WTC11 (cell line): ENCODE data around the gene CLSTN2. TPM values are rescaled to one million over a fixed set of nuclear protein-coding genes. Genes with fewer than 3 reads are reported as not detected.

Experiments used
- ATAC-seq: fragments of 200-7000 bp; cut with Tn5 transposase; 2 replicates; pipeline ENCODE4 v1.10.0; 2021; ENCODE audit warnings: mild to moderate bottlenecking, moderate library complexity
- CTCF ChIA-PET: fragments of 300-600 bp; sonication (Branson Sonifier 250); formaldehyde crosslinking; loops from one replicate; lab custom pipeline; 2021; ENCODE audit warnings: antibody characterized with exemption; lab: Charles Lee
- POLR2A ChIA-PET: fragments of 350-600 bp; sonication (Branson Sonifier 250); formaldehyde crosslinking; loops from one replicate; lab custom pipeline; 2021; ENCODE audit warnings: antibody characterized with exemption; lab: Charles Lee
- DNase-seq: peaks from one replicate; pipeline ENCODE4 v3.0.0; 2021; ENCODE audit warnings: low spot score
- H3K27ac Mint-ChIP-seq: 2 replicates; pipeline ENCODE4 v1.8.0; 2021; ENCODE audit warnings: mixed read lengths
- H3K27me3 Mint-ChIP-seq: 2 replicates; pipeline ENCODE4 v1.8.0; 2021; ENCODE audit warnings: low read depth, mild to moderate bottlenecking, moderate library complexity, mixed read lengths
- H3K36me3 Mint-ChIP-seq: 2 replicates; pipeline ENCODE4 v1.8.0; 2021; ENCODE audit warnings: mixed read lengths
- H3K4me1 Mint-ChIP-seq: 2 replicates; pipeline ENCODE4 v1.8.0; 2022; ENCODE audit warnings: mixed read lengths
- H3K4me3 Mint-ChIP-seq: 2 replicates; pipeline ENCODE4 v1.8.0; 2021; ENCODE audit warnings: mild to moderate bottlenecking, moderate library complexity, mixed read lengths
- H3K9me3 Mint-ChIP-seq: 2 replicates; pipeline ENCODE4 v1.8.0; 2021; ENCODE audit warnings: mixed read lengths
- GABPB1 ChIP-seq: sonication (generic); formaldehyde crosslinking; IDR thresholded peaks from 2 replicates; pipeline ENCODE4 v1.8.1; 2023; ENCODE audit warnings: mild to moderate bottlenecking, missing genetic modification reagents
- GRHL2 ChIP-seq: fragments of 250-450 bp; sonication (Bioruptor Pico); IDR thresholded peaks from 2 replicates; pipeline ENCODE4 v1.8.0; 2022; ENCODE audit warnings: mild to moderate bottlenecking, moderate library complexity; ENCODE audit not compliant: insufficient replicate concordance, severe bottlenecking
- IRF1 ChIP-seq: sonication (generic); formaldehyde crosslinking; IDR thresholded peaks from 2 replicates; pipeline ENCODE4 v1.8.0; 2023; ENCODE audit warnings: missing genetic modification reagents
- JAZF1 ChIP-seq: fragments of 250-450 bp; sonication (Bioruptor Pico); IDR thresholded peaks from 2 replicates; pipeline ENCODE4 v1.9.0; 2021; ENCODE audit warnings: moderate library complexity, mild to moderate bottlenecking, inconsistent platforms
- NFE2L1 ChIP-seq: sonication (generic); formaldehyde crosslinking; IDR thresholded peaks from 2 replicates; pipeline ENCODE4 v1.8.1; 2023; ENCODE audit warnings: missing genetic modification reagents
- NR3C1 ChIP-seq: sonication (generic); formaldehyde crosslinking; conservative IDR thresholded peaks from 2 replicates; pipeline ENCODE4 v1.8.1; 2023; ENCODE audit warnings: low read depth, mild to moderate bottlenecking, missing genetic modification reagents
- PRRX2 ChIP-seq: fragments of 250-450 bp; sonication (Bioruptor Pico); IDR thresholded peaks from 2 replicates; pipeline ENCODE4 v1.8.0; 2021; ENCODE audit warnings: mild to moderate bottlenecking
- RELA ChIP-seq: sonication (generic); formaldehyde crosslinking; IDR thresholded peaks from 2 replicates; pipeline ENCODE4 v1.8.1; 2022; ENCODE audit warnings: missing genetic modification reagents, mild to moderate bottlenecking, borderline replicate concordance
- SP1 ChIP-seq: sonication (generic); formaldehyde crosslinking; conservative IDR thresholded peaks from 2 replicates; pipeline ENCODE4 v1.8.1; 2022; ENCODE audit warnings: missing genetic modification reagents
- TCF7 ChIP-seq: sonication (generic); formaldehyde crosslinking; IDR thresholded peaks from 2 replicates; pipeline ENCODE4 v1.8.0; 2022; ENCODE audit warnings: mild to moderate bottlenecking, low read depth, missing genetic modification reagents, moderate library complexity
- ZMAT4 ChIP-seq: fragments of 250-450 bp; sonication (Bioruptor Pico); IDR thresholded peaks from 2 replicates; pipeline ENCODE4 v1.9.0; 2021; ENCODE audit warnings: mild to moderate bottlenecking
- ZNF138 ChIP-seq: sonication (generic); formaldehyde crosslinking; conservative IDR thresholded peaks from 2 replicates; pipeline ENCODE4 v1.8.1; 2022; ENCODE audit warnings: mild to moderate bottlenecking, moderate library complexity, missing genetic modification reagents
- ZNF416 ChIP-seq: fragments of 250-450 bp; sonication (Bioruptor Pico); IDR thresholded peaks from 2 replicates; pipeline ENCODE4 v1.9.0; 2021; ENCODE audit warnings: mild to moderate bottlenecking, inconsistent platforms
- total RNA-seq: library from RNA; stranded (reverse); gene quantifications from 3 replicates; pipeline ENCODE4 v1.2.3, GENCODE V29; 2021
- TF ChIP-seq, protein P1 (sequence below): sonication (generic); formaldehyde crosslinking; IDR thresholded peaks from 2 replicates; pipeline ENCODE4 v1.8.1; 2023; ENCODE audit warnings: mild to moderate bottlenecking, missing genetic modification reagents, moderate library complexity
- TF ChIP-seq, protein P2 (sequence below): fragments of 250-450 bp; sonication (Bioruptor Pico); conservative IDR thresholded peaks from 2 replicates; pipeline ENCODE4 v1.9.0; 2021; ENCODE audit warnings: mild to moderate bottlenecking
- TF ChIP-seq, protein P3 (sequence below): sonication (generic); formaldehyde crosslinking; IDR thresholded peaks from 2 replicates; pipeline ENCODE4 v1.8.1; 2022; ENCODE audit warnings: mild to moderate bottlenecking, moderate library complexity, missing genetic modification reagents
- TF ChIP-seq, protein P4 (sequence below): sonication (generic); formaldehyde crosslinking; IDR thresholded peaks from 2 replicates; pipeline ENCODE4 v1.8.0; 2022; ENCODE audit warnings: mild to moderate bottlenecking, missing genetic modification reagents
- TF ChIP-seq, protein P5 (sequence below): fragments of 250-450 bp; sonication (Bioruptor Pico); IDR thresholded peaks from 2 replicates; pipeline ENCODE4 v1.9.0; 2021; ENCODE audit warnings: moderate library complexity, mild to moderate bottlenecking, inconsistent platforms, borderline replicate concordance
- TF ChIP-seq, protein P6 (sequence below): sonication (generic); formaldehyde crosslinking; IDR thresholded peaks from 2 replicates; pipeline ENCODE4 v1.8.1; 2023; ENCODE audit warnings: mild to moderate bottlenecking, missing genetic modification reagents
- TF ChIP-seq, protein P7 (sequence below): fragments of 250-450 bp; sonication (Bioruptor Pico); IDR thresholded peaks from 2 replicates; pipeline ENCODE4 v1.8.0; 2021; ENCODE audit warnings: mild to moderate bottlenecking
- TF ChIP-seq, protein P8 (sequence below): sonication (generic); formaldehyde crosslinking; IDR thresholded peaks from 2 replicates; pipeline ENCODE4 v1.8.0; 2022; ENCODE audit warnings: mild to moderate bottlenecking, missing genetic modification reagents

Gene CLSTN2
- total RNA-seq, 1 experiment from 2014 or later, result 0.35 TPM

- TF ChIP-seq, protein P1, sequence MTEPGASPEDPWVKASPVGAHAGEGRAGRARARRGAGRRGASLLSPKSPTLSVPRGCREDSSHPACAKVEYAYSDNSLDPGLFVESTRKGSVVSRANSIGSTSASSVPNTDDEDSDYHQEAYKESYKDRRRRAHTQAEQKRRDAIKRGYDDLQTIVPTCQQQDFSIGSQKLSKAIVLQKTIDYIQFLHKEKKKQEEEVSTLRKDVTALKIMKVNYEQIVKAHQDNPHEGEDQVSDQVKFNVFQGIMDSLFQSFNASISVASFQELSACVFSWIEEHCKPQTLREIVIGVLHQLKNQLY, result no peak
- TF ChIP-seq IRF1 (CRISPR knock-in tag) (no peak), ZMAT4 (CRISPR knock-in tag) (no peak), GABPB1 (CRISPR knock-in tag) (no peak), JAZF1 (CRISPR knock-in tag) (no peak), GRHL2 (CRISPR knock-in tag) (no peak), SP1 (CRISPR knock-in tag) (no peak)
- TF ChIP-seq, protein P2, sequence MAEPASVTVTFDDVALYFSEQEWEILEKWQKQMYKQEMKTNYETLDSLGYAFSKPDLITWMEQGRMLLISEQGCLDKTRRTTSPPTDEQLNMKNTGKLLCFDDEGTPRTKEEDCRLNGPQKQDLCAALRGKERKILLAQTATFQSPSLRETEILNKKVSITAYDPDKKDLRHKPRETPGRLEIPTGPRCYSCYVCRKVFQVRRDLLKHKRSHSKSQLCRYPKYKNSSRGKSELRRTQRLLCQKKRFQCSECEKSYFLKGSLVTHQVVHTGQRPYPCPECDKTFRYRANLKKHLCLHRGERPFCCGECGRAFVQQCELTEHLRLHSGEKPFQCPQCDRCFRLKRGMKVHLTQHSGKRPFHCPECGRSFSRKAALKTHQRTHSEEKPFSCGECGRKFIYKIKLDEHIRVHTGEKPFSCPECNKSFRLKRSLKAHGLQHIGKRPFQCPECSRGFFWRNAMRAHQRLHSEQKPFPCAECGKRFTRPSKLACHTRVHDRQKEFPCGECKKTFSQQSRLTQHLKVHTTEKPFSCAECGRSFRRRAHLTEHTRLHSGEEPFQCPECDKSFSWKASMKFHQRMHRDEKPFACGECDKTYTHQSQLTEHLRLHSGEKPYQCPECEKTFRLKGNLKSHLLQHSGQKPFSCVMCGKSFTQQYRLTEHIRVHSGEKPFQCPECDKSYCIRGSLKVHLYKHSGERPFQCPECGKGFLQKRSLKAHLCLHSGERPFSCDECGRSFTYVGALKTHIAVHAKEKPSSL (CRISPR knock-in tag), result no peak
- TF ChIP-seq, protein P3, sequence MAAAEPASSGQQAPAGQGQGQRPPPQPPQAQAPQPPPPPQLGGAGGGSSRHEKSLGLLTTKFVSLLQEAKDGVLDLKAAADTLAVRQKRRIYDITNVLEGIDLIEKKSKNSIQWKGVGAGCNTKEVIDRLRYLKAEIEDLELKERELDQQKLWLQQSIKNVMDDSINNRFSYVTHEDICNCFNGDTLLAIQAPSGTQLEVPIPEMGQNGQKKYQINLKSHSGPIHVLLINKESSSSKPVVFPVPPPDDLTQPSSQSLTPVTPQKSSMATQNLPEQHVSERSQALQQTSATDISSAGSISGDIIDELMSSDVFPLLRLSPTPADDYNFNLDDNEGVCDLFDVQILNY (CRISPR knock-in tag), result no peak
- TF ChIP-seq, protein P4, sequence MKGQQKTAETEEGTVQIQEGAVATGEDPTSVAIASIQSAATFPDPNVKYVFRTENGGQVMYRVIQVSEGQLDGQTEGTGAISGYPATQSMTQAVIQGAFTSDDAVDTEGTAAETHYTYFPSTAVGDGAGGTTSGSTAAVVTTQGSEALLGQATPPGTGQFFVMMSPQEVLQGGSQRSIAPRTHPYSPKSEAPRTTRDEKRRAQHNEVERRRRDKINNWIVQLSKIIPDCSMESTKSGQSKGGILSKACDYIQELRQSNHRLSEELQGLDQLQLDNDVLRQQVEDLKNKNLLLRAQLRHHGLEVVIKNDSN (CRISPR knock-in tag), result no peak
- TF ChIP-seq, all 79 proteins: peak for 0
- Mint-ChIP-seq H3K4me1 (no peaks in the 10 kb centered on the region), H3K9me3 (no peaks in the 10 kb centered on the region), H3K27ac (no peak overlapping the region), H3K4me3 (no peak overlapping the region), H3K27me3 (no peaks in the 10 kb centered on the region), H3K36me3 (no peaks in the 10 kb centered on the region)
- POLR2A ChIA-PET, result no interaction called here
- ATAC-seq (no peak), DNase-seq (no peak)
- CTCF ChIA-PET, result interaction anchor here (1.2 kb wide), 1 partner anchor 20 kb away, joined by 4 read pairs; no protein-coding TSS in a partner anchor
These were observed 213.0 kb downstream of the CLSTN2 start for GRCh38 chr3:140147965-140148490.

DNA sequence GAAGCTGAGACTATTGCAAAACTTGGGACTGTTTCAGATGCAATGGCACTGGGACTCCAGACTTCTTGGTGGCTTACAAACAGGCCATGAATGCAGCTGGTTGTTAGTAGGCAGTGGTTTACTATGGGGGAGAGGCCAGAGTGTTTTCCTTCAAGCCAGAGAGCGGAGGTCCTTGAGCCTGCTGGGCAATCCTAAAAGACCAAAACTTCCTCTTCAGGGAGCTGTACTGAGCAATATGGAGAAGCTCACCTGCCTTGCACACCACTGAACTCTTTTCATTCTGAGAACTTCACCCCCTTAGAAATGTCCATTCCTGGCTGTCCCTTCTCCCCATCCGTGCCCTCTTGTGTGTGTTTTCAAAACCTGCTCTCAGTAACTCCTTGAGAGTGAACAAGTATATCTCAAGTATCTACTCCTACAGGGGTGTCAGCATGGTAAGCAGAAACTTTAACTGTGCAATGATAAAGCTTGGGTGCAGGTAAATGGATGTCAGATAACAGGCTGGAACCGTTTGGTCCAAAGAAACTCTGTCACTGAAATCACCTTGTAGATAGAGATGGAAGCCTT lies 213.9 kb downstream of the CLSTN2 start:
- Mint-ChIP-seq H3K27me3 (no peaks in the 10 kb centered on the region), H3K9me3 (no peaks in the 10 kb centered on the region), H3K27ac (no peak overlapping the region), H3K4me3 (no peak overlapping the region), H3K4me1 (no peaks in the 10 kb centered on the region), H3K36me3 (no peaks in the 10 kb centered on the region)
- TF ChIP-seq GABPB1 (CRISPR knock-in tag) (no peak), NR3C1 (no peak), RELA (CRISPR knock-in tag) (no peak), ZNF138 (CRISPR knock-in tag) (no peak), ZNF416 (CRISPR knock-in tag) (no peak), NFE2L1 (CRISPR knock-in tag) (no peak), TCF7 (no peak), PRRX2 (no peak)
- TF ChIP-seq, protein P5, sequence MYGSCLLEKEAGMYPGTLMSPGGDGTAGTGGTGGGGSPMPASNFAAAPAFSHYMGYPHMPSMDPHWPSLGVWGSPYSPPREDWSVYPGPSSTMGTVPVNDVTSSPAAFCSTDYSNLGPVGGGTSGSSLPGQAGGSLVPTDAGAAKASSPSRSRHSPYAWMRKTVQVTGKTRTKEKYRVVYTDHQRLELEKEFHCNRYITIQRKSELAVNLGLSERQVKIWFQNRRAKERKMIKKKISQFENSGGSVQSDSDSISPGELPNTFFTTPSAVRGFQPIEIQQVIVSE (CRISPR knock-in tag), result no peak
- TF ChIP-seq, protein P6, sequence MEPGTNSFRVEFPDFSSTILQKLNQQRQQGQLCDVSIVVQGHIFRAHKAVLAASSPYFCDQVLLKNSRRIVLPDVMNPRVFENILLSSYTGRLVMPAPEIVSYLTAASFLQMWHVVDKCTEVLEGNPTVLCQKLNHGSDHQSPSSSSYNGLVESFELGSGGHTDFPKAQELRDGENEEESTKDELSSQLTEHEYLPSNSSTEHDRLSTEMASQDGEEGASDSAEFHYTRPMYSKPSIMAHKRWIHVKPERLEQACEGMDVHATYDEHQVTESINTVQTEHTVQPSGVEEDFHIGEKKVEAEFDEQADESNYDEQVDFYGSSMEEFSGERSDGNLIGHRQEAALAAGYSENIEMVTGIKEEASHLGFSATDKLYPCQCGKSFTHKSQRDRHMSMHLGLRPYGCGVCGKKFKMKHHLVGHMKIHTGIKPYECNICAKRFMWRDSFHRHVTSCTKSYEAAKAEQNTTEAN (CRISPR knock-in tag), result no peak
- TF ChIP-seq, protein P7, sequence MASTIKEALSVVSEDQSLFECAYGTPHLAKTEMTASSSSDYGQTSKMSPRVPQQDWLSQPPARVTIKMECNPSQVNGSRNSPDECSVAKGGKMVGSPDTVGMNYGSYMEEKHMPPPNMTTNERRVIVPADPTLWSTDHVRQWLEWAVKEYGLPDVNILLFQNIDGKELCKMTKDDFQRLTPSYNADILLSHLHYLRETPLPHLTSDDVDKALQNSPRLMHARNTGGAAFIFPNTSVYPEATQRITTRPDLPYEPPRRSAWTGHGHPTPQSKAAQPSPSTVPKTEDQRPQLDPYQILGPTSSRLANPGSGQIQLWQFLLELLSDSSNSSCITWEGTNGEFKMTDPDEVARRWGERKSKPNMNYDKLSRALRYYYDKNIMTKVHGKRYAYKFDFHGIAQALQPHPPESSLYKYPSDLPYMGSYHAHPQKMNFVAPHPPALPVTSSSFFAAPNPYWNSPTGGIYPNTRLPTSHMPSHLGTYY (CRISPR knock-in tag), result no peak
- TF ChIP-seq, protein P1, result no peak
- TF ChIP-seq, protein P8, sequence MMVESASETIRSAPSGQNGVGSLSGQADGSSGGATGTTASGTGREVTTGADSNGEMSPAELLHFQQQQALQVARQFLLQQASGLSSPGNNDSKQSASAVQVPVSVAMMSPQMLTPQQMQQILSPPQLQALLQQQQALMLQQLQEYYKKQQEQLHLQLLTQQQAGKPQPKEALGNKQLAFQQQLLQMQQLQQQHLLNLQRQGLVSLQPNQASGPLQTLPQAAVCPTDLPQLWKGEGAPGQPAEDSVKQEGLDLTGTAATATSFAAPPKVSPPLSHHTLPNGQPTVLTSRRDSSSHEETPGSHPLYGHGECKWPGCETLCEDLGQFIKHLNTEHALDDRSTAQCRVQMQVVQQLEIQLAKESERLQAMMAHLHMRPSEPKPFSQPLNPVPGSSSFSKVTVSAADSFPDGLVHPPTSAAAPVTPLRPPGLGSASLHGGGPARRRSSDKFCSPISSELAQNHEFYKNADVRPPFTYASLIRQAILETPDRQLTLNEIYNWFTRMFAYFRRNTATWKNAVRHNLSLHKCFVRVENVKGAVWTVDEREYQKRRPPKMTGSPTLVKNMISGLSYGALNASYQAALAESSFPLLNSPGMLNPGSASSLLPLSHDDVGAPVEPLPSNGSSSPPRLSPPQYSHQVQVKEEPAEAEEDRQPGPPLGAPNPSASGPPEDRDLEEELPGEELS (CRISPR knock-in tag), result no peak
- DNase-seq (no peak), ATAC-seq (no peak)
- ChIA-PET CTCF (no interaction called here), POLR2A (no interaction called here)
